OCI-LY3 (cell line): ENCODE results near the gene EPHA10.

Source experiments
- EZH2phosphoT487 ChIP-seq: fragments of 200-600 bp; shearing (Covaris generic); IDR thresholded peaks from 2 replicates; pipeline ENCODE4 v1.6.1; 2018; ENCODE audit warnings: antibody characterized with exemption, mixed run types, low read depth
- TF ChIP-seq, protein P1 (sequence below): fragments of 200-600, 300-600 bp; sonication (generic); IDR thresholded peaks from 2 replicates; pipeline ENCODE4 v1.5.1; 2014; ENCODE audit warnings: antibody characterized with exemption, low read length, low read depth

- TF ChIP-seq, protein P1, sequence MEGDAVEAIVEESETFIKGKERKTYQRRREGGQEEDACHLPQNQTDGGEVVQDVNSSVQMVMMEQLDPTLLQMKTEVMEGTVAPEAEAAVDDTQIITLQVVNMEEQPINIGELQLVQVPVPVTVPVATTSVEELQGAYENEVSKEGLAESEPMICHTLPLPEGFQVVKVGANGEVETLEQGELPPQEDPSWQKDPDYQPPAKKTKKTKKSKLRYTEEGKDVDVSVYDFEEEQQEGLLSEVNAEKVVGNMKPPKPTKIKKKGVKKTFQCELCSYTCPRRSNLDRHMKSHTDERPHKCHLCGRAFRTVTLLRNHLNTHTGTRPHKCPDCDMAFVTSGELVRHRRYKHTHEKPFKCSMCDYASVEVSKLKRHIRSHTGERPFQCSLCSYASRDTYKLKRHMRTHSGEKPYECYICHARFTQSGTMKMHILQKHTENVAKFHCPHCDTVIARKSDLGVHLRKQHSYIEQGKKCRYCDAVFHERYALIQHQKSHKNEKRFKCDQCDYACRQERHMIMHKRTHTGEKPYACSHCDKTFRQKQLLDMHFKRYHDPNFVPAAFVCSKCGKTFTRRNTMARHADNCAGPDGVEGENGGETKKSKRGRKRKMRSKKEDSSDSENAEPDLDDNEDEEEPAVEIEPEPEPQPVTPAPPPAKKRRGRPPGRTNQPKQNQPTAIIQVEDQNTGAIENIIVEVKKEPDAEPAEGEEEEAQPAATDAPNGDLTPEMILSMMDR: no peak
- TF ChIP-seq EZH2phosphoT487: no peak
Observed at GRCh38 chr1:37717631-37718030, 47.3 kb downstream of the EPHA10 start.
